ENCODE measurements around the gene SOHLH1.

The SOHLH1 gene

GRCh38 chr9:135729480-135729879 is 30.2 kb upstream of the SOHLH1 start:
- no peak for DNase-seq (ENCODE audit: low read depth)
- no peak for TF ChIP-seq CTCF (conservative IDR thresholded peaks at IDR 0.05; ENCODE audit: low read length)
- no peak overlapping the region for H3K4me3 ChIP-seq (ENCODE audit: low read length)

- H3K4me3 ChIP-seq (ENCODE audit: low read length), result no peak overlapping the region
- no peak for TF ChIP-seq CTCF (conservative IDR thresholded peaks at IDR 0.05; ENCODE audit: low read length)
- no peak for DNase-seq (ENCODE audit: low read depth)
These were observed 29.3 kb upstream of the SOHLH1 start for GRCh38 chr9:135728436-135729110.

- TF ChIP-seq CTCF (conservative IDR thresholded peaks at IDR 0.05; ENCODE audit: low read length), result no peak
- no peak for DNase-seq (ENCODE audit: low read depth)
- no peak overlapping the region for H3K4me3 ChIP-seq (ENCODE audit: low read length)
These were observed 28.1 kb upstream of the SOHLH1 start for GRCh38 chr9:135727257-135727875.

- no peak overlapping the region for H3K4me3 ChIP-seq (ENCODE audit: low read length)
- TF ChIP-seq CTCF (conservative IDR thresholded peaks at IDR 0.05; ENCODE audit: low read length), result no peak
- DNase-seq (ENCODE audit: low read depth), result no peak
These were observed 27.0 kb upstream of the SOHLH1 start for GRCh38 chr9:135726138-135726853.

GRCh38 chr9:135724186-135724787 is 25.0 kb upstream of the SOHLH1 start:
- H3K4me3 ChIP-seq (ENCODE audit: low read length), result no peak overlapping the region
- no peak for DNase-seq (ENCODE audit: low read depth)
- no peak for TF ChIP-seq CTCF (conservative IDR thresholded peaks at IDR 0.05; ENCODE audit: low read length)

GRCh38 chr9:135722365-135722764 is 23.1 kb upstream of the SOHLH1 start:
- no peak overlapping the region for H3K4me3 ChIP-seq (ENCODE audit: low read length)
- no peak for TF ChIP-seq CTCF (conservative IDR thresholded peaks at IDR 0.05; ENCODE audit: low read length)
- no peak for DNase-seq (ENCODE audit: low read depth)

Measured in AG10803 (cell line).